ENCODE results near the gene KREMEN1.

GRCh38 chr22:29209624-29209929 is 136.7 kb downstream of the KREMEN1 start:
- no peak for TF ChIP-seq POLR2A (IDR thresholded peaks at IDR 0.05)
- no peak for TF ChIP-seq CTCF (IDR thresholded peaks at IDR 0.05)
